ENCODE measurements around the gene ST3GAL6. TPM values are rescaled to one million over a fixed set of nuclear protein-coding genes. Genes with fewer than 3 reads are reported as not detected.

The ST3GAL6 gene
- total and polyA plus RNA-seq, 8 donors, result 5.8 to 129 (median 13.6) TPM; not detected in 1

DNA sequence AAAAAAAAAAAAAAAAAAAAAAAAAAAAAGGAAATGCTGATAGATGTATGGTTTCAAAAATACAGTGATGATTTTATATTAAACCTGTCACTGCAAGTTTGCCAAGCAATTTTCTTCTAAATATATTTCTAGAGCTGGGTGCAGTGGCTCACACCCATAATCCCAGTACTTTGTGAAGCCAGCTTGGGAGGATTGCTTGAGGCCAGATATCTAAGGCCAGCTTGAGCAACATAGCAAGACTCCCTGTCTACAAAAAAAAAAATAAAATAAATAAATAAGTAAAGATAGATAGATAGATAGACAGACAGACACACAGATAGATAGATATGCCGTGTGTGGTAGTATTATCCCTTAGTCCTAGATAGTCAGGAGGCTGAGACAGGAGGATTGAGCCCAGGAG is 41.4 kb upstream of the ST3GAL6 start:
- no peaks in the 10 kb centered on the region for H3K36me3 ChIP-seq
- WGBS, 5 donors, result 83 to 92% (median 87%) methylated on average over 1 of the region's 1 CpG

DNA sequence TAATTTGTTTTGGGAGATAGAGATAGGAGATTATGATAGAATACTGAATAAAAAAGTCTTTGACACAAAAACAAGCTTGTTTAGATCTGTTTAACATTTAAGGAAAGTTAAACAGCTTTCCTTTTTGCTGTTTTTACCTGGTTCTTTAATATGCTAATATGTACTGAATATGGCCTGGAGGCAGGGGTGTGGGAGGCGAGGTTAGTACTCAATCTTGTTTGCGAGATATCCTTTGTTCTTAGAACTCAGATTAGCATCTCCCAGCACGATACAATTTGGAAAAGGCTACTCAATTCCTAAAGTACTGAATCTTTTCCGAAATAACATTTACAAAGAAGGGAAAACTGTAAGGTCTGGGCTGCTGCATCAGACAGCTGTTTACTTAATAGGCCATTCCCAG is 40.8 kb upstream of the ST3GAL6 start:
- Histone ChIP-seq H3K27ac (no peak overlapping the region), H3K27me3 (no peaks in the 10 kb centered on the region), H3K36me3 (no peaks in the 10 kb centered on the region), H3K4me1 (no peaks in the 10 kb centered on the region), H3K9me3 (no peaks in the 10 kb centered on the region), H3K4me3 (no peak overlapping the region)
- no peak for DNase-seq
- TF ChIP-seq, protein P1, sequence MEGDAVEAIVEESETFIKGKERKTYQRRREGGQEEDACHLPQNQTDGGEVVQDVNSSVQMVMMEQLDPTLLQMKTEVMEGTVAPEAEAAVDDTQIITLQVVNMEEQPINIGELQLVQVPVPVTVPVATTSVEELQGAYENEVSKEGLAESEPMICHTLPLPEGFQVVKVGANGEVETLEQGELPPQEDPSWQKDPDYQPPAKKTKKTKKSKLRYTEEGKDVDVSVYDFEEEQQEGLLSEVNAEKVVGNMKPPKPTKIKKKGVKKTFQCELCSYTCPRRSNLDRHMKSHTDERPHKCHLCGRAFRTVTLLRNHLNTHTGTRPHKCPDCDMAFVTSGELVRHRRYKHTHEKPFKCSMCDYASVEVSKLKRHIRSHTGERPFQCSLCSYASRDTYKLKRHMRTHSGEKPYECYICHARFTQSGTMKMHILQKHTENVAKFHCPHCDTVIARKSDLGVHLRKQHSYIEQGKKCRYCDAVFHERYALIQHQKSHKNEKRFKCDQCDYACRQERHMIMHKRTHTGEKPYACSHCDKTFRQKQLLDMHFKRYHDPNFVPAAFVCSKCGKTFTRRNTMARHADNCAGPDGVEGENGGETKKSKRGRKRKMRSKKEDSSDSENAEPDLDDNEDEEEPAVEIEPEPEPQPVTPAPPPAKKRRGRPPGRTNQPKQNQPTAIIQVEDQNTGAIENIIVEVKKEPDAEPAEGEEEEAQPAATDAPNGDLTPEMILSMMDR (IDR thresholded peaks at IDR 0.05), result no peak
- TF ChIP-seq POLR2AphosphoS5 (IDR thresholded peaks at IDR 0.05) (no peak), EP300 (IDR thresholded peaks at IDR 0.05) (no peak), POLR2A (IDR thresholded peaks at IDR 0.05) (no peak)
- 70 to 76% (median 74%) methylated on average over 4 of the region's 4 CpGs for WGBS, 5 donors
- intact Hi-C loops (cut with DNase I; ENCODE audit: low total_unique reads), result no loop called here

More for the DNA sequence above, 41.4 kb upstream of the ST3GAL6 start:
- Histone ChIP-seq H3K27me3 (no peaks in the 10 kb centered on the region), H3K9me3 (no peaks in the 10 kb centered on the region), H3K4me3 (no peak overlapping the region), H3K27ac (no peak overlapping the region), H3K4me1 (no peaks in the 10 kb centered on the region)
- intact Hi-C loops (cut with DNase I; ENCODE audit: low total_unique reads), result no loop called here
- TF ChIP-seq EP300 (IDR thresholded peaks at IDR 0.05) (no peak), POLR2AphosphoS5 (IDR thresholded peaks at IDR 0.05) (no peak), POLR2A (IDR thresholded peaks at IDR 0.05) (no peak)
- TF ChIP-seq, protein P1 (IDR thresholded peaks at IDR 0.05), result no peak
- no peak for DNase-seq

DNA sequence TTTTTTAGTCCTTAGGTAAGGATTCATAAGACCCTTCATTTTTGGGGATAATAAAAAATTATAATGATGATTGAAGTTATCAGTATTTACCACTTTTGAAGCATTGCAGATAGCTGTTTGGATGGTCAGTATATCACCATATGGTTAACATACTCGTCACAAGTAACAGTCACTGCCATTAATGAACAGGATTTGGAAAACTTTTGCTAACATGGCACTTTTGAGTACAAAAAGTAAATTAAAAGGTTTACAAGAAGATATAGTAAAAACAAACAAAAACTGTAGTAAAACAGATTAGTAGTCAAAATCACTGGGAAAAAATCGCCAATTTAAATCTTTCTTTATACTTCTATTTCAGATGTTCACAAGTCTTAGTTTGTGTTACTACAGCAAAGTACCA is 37.8 kb upstream of the ST3GAL6 start:
- TF ChIP-seq, protein P1 (IDR thresholded peaks at IDR 0.05), result no peak
- TF ChIP-seq POLR2A (IDR thresholded peaks at IDR 0.05) (no peak), POLR2AphosphoS5 (IDR thresholded peaks at IDR 0.05) (no peak), EP300 (IDR thresholded peaks at IDR 0.05) (no peak)
- intact Hi-C loops (cut with DNase I; ENCODE audit: low total_unique reads), result no loop called here
- no peaks in the 10 kb centered on the region for H3K27me3 ChIP-seq
- H3K9me3 ChIP-seq, result no peaks in the 10 kb centered on the region
- no peaks in the 10 kb centered on the region for H3K36me3 ChIP-seq
- H3K27ac ChIP-seq, result no peak overlapping the region
- WGBS, 5 donors, result 78 to 95% (median 79%) methylated on average over 2 of the region's 2 CpGs
- H3K4me3 ChIP-seq, result no peak overlapping the region
- H3K4me1 ChIP-seq, result no peaks in the 10 kb centered on the region
- no peak for DNase-seq

DNA sequence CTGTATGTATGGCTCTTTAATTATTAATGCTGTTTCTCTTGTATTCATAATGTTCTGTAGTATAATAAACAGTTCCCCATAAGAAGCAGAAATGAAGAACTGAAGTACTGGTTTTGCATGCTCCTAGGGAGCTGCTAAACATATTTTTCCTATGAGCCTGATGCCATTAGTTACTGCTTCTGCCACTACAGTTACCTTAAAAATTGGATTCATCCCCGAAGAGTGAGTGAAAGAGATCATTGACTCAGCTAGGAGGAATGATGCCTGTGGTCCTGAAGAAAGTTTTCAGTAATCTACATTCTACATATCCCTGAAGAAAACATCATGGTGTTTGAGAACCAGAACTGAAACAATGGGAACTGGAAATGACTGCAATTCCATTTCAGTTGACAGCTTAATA is 37.1 kb upstream of the ST3GAL6 start:
- intact Hi-C loops (cut with DNase I; ENCODE audit: low total_unique reads), result no loop called here
- TF ChIP-seq, protein P1 (IDR thresholded peaks at IDR 0.05), result no peak
- TF ChIP-seq EP300 (IDR thresholded peaks at IDR 0.05), result no peak
- no peak for TF ChIP-seq POLR2AphosphoS5 (IDR thresholded peaks at IDR 0.05)
- no peak for TF ChIP-seq POLR2A (IDR thresholded peaks at IDR 0.05)
- H3K27me3 ChIP-seq, result no peaks in the 10 kb centered on the region
- 86 to 95% (median 91%) methylated on average over 1 of the region's 1 CpG for WGBS, 5 donors
- DNase-seq, result no peak
- no peaks in the 10 kb centered on the region for H3K36me3 ChIP-seq
- no peaks in the 10 kb centered on the region for H3K4me1 ChIP-seq
- no peaks in the 10 kb centered on the region for H3K9me3 ChIP-seq
- H3K4me3 ChIP-seq, result no peak overlapping the region
- H3K27ac ChIP-seq, result no peak overlapping the region
